Upper lobe of left lung (tissue), 6 donors: ENCODE results near the gene SNX13. TPM values are rescaled to one million over a fixed set of nuclear protein-coding genes. Genes with fewer than 3 reads are reported as not detected.
"Not testable (repeated sequence)": the region's sequence is repeated elsewhere in the genome, so short reads cannot be mapped to it uniquely, and the experiment has no call there.

ENCODE experiments used
- ATAC-seq, 2 donors: fragments of 200-7000 bp; cut with Tn5 transposase; one replicate each; pipeline ENCODE4 v1.9.1; 2022; ENCODE audit warnings: mild to moderate bottlenecking in 2 of 2, moderate library complexity in 2 of 2; ENCODE audit not compliant: low FRiP score in 2 of 2
- DNase-seq, 2 donors: peaks; one replicate each; pipeline ENCODE4 v3.0.0-alpha.2; 2019 to 2020
- H3K27ac ChIP-seq, 4 donors: fragments of 200-600 bp; sonication (generic); one replicate each; pipeline ENCODE4 v1.5.1; 2016 to 2019
- H3K27me3 ChIP-seq, 4 donors: fragments of 200-600 bp; sonication (generic); one replicate each; pipeline ENCODE4 v1.5.1; 2017 to 2019
- H3K36me3 ChIP-seq, 4 donors: fragments of 200-600 bp; sonication (generic); one replicate each; pipeline ENCODE4 v1.5.1; 2016 to 2019
- H3K4me1 ChIP-seq, 4 donors: fragments of 200-600 bp; sonication (generic); one replicate each; pipeline ENCODE4 v1.5.1; 2018 to 2019
- H3K4me3 ChIP-seq, 4 donors: fragments of 200-600 bp; sonication (generic); one replicate each; pipeline ENCODE4 v1.5.1; 2017 to 2019; ENCODE audit warnings: mild to moderate bottlenecking in 2 of 4, moderate library complexity in 1 of 4
- H3K9me3 ChIP-seq, 4 donors: fragments of 200-600 bp; sonication (generic); one replicate each; pipeline ENCODE4 v1.5.1; 2018 to 2019
- EP300 ChIP-seq, 4 donors: sonication (generic); formaldehyde crosslinking; IDR thresholded peaks; one replicate each; pipeline ENCODE4 v1.5.1; 2017; ENCODE audit warnings: antibody characterized with exemption in 4 of 4, control low read depth in 2 of 4
- POLR2A ChIP-seq, 4 donors: fragments of 450-650 bp; IDR thresholded peaks; one replicate each; pipeline ENCODE4 v1.5.1; 2016 to 2017; ENCODE audit warnings: antibody characterized with exemption in 4 of 4, mild to moderate bottlenecking in 2 of 4
- POLR2AphosphoS5 ChIP-seq, 2 donors: sonication (generic); formaldehyde crosslinking; IDR thresholded peaks; one replicate each; pipeline ENCODE4 v1.5.1; 2017; ENCODE audit warnings: antibody characterized with exemption in 2 of 2
- WGBS, 2 donors: methylation state at CpG; one replicate each; pipeline ENCODE4 v1.1.5; 2017 to 2018; 5-methylcytosine and 5-hydroxymethylcytosine counted together
- total RNA-seq, 6 donors: library from RNA; depleted of rRNA in 4 of 6; stranded (reverse); fragments of >200 nt in 4 of 6; gene quantifications; one replicate each; pipeline versions ENCODE4 v1.1.0 to v1.2.1, GENCODE V29; 2016 to 2021
- TF ChIP-seq, protein P1 (sequence below), 6 experiments: fragments of 450-650 bp in 4 of 6; fragments of 200-600 bp in 2 of 6; sonication (generic) in 2 of 6; IDR thresholded peaks; one replicate each; pipeline ENCODE4 v1.5.1; 2016 to 2019; ENCODE audit warnings: antibody characterized with exemption in 6 of 6
- donor health status: DM: no; HTN: no; CAD: no; lungs with moderate emphysema.
- donor health status: DM: no; HTN: yes; CAD: no; lungs with severe emphysema.

The SNX13 gene
- total RNA-seq, 6 donors from 2014 or later, result 17.1 to 195 (median 53.3) TPM

DNA sequence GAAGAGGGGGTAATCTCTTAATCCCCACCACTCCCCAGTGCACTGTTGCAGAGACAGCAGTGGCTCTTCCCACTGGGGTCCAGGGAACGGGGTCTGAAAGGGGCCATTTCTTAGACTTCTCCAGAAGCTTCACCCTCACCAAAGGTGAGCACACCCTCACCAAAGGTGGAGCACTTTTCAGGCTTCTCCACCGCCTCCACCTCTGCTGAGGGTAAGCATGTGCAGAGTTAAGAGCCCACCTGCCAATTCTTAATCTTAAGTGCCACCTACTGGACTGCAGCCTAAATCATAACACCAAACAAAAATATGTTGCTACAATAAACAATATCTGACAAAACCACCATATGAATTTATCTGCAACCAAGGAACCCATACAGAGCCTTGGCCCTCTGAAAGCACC lies 27.0 kb downstream of the SNX13 start:
- Histone ChIP-seq H3K27ac (no peak overlapping the region), H3K4me3 (no peak overlapping the region), H3K4me1 (peaks cover 0 to 8% (median 2%) of the 10 kb centered on the region in 4 donors), H3K36me3 (no peaks in the 10 kb centered on the region), H3K27me3 (no peaks in the 10 kb centered on the region), H3K9me3 (peaks cover 0 to 9% (median 8%) of the 10 kb centered on the region in 4 donors)
- WGBS, 2 donors, result 86 to 89% methylated on average over 1 to 2 of the region's 2 CpGs
- TF ChIP-seq, protein P1, sequence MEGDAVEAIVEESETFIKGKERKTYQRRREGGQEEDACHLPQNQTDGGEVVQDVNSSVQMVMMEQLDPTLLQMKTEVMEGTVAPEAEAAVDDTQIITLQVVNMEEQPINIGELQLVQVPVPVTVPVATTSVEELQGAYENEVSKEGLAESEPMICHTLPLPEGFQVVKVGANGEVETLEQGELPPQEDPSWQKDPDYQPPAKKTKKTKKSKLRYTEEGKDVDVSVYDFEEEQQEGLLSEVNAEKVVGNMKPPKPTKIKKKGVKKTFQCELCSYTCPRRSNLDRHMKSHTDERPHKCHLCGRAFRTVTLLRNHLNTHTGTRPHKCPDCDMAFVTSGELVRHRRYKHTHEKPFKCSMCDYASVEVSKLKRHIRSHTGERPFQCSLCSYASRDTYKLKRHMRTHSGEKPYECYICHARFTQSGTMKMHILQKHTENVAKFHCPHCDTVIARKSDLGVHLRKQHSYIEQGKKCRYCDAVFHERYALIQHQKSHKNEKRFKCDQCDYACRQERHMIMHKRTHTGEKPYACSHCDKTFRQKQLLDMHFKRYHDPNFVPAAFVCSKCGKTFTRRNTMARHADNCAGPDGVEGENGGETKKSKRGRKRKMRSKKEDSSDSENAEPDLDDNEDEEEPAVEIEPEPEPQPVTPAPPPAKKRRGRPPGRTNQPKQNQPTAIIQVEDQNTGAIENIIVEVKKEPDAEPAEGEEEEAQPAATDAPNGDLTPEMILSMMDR (IDR thresholded peaks at IDR 0.05), result no peak
- TF ChIP-seq POLR2AphosphoS5 (IDR thresholded peaks at IDR 0.05) (no peak), POLR2A (IDR thresholded peaks at IDR 0.05) (no peak), EP300 (IDR thresholded peaks at IDR 0.05) (no peak)
- ATAC-seq (no peak), DNase-seq (no peak)

DNA sequence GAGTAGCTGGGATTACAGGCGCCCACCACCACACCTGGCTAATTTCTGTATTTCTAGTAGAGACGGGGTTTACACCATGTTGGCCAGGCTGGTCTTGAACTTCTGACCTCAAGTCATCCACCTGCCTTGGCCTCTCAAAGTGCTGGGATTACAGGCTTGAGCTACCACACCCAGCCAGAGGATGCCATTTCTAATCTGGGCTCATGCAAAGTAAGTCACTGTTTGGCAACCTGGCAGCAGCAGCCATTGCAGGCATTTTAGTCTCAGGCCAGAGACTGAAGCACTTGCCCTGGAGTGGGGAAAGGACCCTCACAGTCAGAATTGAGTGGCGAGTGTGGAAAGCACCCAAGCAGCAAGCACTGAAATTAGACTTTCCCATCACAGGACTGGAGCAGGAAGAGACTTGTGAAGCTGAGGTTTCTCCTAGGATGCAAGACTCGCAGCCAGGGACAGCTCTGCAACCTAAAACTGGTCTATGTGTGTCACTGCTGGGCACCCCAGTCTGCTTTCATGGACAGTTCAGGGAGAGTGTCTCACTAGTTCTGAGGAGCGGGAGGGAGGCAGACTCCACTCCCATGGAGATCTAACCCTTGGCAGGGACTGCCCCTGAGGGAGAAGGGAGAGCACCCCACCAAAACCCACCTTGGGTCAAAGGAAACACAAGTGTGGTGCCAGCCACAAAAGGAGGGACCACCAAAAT lies 27.6 kb downstream of the SNX13 start:
- TF ChIP-seq POLR2AphosphoS5 (IDR thresholded peaks at IDR 0.05) (no peak), POLR2A (IDR thresholded peaks at IDR 0.05) (no peak)
- TF ChIP-seq, protein P1 (IDR thresholded peaks at IDR 0.05), result no peak
- H3K27me3 ChIP-seq, result no peaks in the 10 kb centered on the region
- H3K4me1 ChIP-seq, result peaks cover 0 to 8% (median 2%) of the 10 kb centered on the region in 4 donors
- H3K9me3 ChIP-seq, result peaks cover 0 to 9% (median 8%) of the 10 kb centered on the region in 4 donors
- 80 to 82% methylated on average over 4 to 5 of the region's 5 CpGs for WGBS, 2 donors
- no peak overlapping the region for H3K27ac ChIP-seq
- no peak overlapping the region for H3K4me3 ChIP-seq
- no peak for DNase-seq
- H3K36me3 ChIP-seq, result no peaks in the 10 kb centered on the region
- ATAC-seq, result no peak

DNA sequence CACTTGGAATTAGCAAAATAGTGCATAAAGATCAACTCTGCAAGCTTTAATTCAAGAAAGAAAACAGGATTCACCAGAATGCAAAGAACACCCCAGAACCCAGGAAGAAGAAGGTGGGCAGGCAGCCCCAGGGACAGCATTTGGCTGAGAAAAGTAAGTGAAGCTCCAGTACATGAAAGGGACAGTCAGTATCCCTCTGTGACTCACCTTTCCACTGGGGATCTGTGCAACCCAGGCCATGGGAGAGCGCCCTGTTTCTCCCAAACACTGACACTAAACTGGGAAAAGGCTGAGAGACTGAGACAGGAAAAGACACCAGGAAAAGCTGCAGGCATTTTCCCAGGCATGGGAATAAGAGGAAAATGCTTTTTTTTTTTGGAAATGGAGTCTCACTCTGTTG lies 28.2 kb downstream of the SNX13 start:
- no peak for ATAC-seq
- no peaks in the 10 kb centered on the region for H3K36me3 ChIP-seq
- H3K27ac ChIP-seq, result no peak overlapping the region
- peaks cover 0 to 8% (median 2%) of the 10 kb centered on the region in 4 donors for H3K4me1 ChIP-seq
- DNase-seq, result no peak
- WGBS, 2 donors, result 29 to 43% methylated on average over 1 of the region's 1 CpG
- H3K9me3 ChIP-seq, result peaks cover 0 to 6% (median 5%) of the 10 kb centered on the region in 4 donors
- no peak overlapping the region for H3K4me3 ChIP-seq
- TF ChIP-seq POLR2AphosphoS5 (IDR thresholded peaks at IDR 0.05), result no peak
- TF ChIP-seq, protein P1 (IDR thresholded peaks at IDR 0.05), result no peak
- TF ChIP-seq POLR2A (IDR thresholded peaks at IDR 0.05), result no peak
- TF ChIP-seq EP300 (IDR thresholded peaks at IDR 0.05), result no peak
- no peaks in the 10 kb centered on the region for H3K27me3 ChIP-seq

DNA sequence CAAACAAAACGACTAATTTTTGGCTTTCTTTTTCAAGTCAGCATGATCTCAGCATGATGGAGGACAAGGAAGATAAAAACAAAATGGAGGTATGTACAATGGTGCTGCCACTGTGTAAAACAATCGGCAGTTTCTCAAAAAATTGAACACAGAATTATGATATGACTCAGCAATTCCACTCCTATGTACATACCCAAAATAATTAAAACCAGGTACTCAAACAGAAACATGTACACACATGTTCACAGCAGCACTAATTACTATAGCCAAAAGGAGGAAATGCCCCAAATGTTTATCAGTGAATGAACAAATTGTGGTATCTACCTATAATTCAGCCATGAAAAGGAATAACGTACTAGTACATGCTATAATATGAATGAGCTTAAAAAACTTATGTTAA lies 29.9 kb downstream of the SNX13 start:
- no peak overlapping the region for H3K27ac ChIP-seq
- no peaks in the 10 kb centered on the region for H3K9me3 ChIP-seq
- TF ChIP-seq, protein P1 (IDR thresholded peaks at IDR 0.05), result no peak
- TF ChIP-seq EP300 (IDR thresholded peaks at IDR 0.05) (no peak), POLR2AphosphoS5 (IDR thresholded peaks at IDR 0.05) (no peak), POLR2A (IDR thresholded peaks at IDR 0.05) (no peak)
- no peak overlapping the region for H3K4me3 ChIP-seq
- 97 to 99% methylated on average over 3 of the region's 3 CpGs for WGBS, 2 donors
- H3K36me3 ChIP-seq, result no peaks in the 10 kb centered on the region
- no peaks in the 10 kb centered on the region for H3K27me3 ChIP-seq
- peaks cover 0 to 8% (median under 1%) of the 10 kb centered on the region in 4 donors for H3K4me1 ChIP-seq
- DNase-seq, result no peak
- ATAC-seq, result no peak

DNA sequence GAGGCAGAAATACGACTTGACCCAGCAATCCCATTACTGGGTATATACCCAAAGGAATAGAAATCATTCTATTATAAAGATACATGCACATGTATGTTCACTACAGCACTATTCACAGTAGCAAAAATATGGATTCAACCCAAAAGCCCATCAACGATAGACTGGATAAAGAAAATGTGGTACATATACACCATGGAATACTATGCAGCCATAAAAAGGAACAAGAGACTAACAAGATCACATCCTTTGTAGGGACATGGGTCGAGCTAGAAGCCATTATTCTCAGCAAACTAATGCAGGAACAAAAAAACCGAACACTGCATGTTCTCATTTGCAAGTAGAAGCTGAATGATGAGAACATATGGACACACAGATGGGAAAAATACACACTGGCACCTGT lies 31.0 kb downstream of the SNX13 start:
- not testable (repeated sequence) for H3K27me3 ChIP-seq, ATAC-seq

More for the DNA sequence above, 31.0 kb downstream of the SNX13 start:
- not testable (repeated sequence) for H3K27ac ChIP-seq, H3K4me1 ChIP-seq, H3K9me3 ChIP-seq, H3K4me3 ChIP-seq, H3K36me3 ChIP-seq, DNase-seq
- WGBS, 2 donors, result 82 to 98% methylated on average over 4 of the region's 4 CpGs
